ENCODE results near the gene EPHA1.
"Not testable (repeated sequence)": the region's sequence is repeated elsewhere in the genome, so short reads cannot be mapped to it uniquely, and the experiment has no call there.

EPHA1 gene

DNA sequence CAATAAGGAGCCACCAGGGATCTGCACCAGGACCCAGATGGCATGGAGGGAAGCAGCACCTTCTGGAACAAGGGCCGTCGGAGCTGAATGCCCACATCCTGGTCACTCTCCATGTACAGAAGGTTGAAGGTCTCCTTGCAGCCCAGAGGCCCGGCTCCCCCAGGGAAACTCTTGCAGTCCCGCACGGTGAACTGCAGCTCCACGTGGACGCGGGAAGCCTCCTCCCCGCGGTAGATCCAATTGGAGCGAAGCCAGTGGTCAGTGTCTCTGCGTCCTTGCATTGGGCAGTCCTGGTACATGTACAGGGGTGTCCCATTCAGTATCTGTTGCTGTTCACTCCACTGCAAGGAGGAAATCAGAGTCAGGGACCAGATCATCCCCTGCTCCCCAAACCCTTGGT is 7.4 kb downstream of the EPHA1 start:
- DNase-seq: no peak

DNA sequence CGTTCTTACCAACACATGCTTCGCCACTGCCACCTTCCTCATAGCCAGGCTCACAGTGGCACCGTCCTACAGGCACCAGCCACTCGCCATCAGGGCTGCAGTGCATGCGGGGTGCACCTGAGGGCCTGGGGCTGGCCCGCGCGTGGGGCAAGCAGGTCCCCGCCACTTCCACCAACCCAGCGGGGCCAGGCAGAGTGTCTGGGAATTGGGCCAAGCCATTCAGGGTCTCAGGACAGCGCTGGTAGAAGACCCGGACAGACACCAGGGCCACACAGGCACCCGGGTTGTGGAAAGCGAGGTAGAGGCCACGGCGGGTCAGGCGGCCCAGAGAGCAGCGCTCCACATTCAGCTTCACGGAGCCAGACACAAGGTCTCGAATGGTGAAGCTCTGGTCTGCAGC is 9.0 kb downstream of the EPHA1 start:
- no peak for DNase-seq

GRCh38 chr7:143399151-143399550 is 9.5 kb downstream of the EPHA1 start:
- no peak for DNase-seq

DNA sequence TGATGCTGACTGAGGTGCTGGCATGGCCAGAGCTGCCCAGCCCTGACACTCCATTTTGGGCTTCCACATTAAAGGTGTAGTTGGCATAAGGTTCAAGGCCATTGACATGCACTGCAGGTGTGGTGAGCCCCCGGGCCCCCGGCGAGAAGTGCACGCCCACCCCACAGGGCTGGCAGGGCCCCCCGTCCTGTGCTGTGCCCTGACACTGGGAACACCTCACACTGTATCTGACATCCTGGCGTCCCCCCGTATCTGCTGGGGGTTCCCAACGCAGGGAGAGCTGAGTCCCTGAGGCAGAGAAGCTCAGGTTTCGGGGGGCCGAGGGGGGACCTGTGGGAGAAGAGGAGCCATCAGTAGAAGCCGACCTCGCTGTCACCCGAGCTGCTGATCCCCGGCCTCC is 10.0 kb downstream of the EPHA1 start:
- no peak for DNase-seq

- DNase-seq: no peak
Measured at GRCh38 chr7:143397710-143398530, 10.7 kb downstream of the EPHA1 start.

DNA sequence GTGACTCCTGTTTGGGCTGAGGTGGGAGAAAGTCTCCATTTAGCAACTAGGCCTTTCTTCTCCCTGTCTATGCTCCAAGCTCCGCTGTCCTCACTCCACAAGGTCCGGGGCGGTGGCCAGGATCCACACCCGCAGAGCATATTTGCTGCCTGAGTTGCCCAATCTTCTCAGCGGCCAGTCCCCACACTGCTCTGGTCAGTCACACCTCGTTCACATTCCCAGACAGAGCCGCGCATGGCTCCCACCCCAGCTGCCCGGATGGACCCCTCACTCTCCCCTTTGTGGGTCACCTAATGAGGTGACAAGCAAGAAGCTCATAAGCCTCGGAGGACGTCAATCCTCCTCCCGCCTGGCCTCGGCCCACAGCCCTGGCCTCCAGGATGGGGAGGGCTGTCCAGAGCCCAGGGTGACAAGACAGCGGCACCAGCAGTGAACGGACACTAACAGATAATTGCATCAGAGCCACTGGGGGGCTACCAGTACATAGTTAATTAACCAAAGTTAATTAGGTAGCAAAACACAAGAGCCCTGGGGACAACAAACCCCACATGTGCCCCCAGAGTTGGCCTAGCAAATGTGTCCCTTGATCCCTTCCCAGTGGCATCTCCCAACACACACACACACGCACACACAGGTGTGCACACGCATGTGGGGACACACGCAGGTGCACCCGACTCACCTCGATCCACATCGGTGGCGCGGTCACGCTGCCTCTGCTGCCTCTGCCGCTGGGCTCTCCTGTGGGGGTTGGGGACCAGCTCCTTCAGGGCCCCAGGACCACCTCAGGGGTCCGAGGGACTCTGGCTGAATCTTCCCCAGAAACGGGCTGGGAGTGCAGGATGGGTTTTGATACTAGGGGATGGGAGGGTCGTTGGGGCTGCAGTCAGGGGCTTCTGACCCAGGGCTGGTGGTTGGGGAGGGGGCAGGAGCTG is 11.8 kb downstream of the EPHA1 start:
- DNase-seq: no peak

- no peak for DNase-seq
Measured at GRCh38 chr7:143396182-143396581, 12.5 kb downstream of the EPHA1 start.

DNA sequence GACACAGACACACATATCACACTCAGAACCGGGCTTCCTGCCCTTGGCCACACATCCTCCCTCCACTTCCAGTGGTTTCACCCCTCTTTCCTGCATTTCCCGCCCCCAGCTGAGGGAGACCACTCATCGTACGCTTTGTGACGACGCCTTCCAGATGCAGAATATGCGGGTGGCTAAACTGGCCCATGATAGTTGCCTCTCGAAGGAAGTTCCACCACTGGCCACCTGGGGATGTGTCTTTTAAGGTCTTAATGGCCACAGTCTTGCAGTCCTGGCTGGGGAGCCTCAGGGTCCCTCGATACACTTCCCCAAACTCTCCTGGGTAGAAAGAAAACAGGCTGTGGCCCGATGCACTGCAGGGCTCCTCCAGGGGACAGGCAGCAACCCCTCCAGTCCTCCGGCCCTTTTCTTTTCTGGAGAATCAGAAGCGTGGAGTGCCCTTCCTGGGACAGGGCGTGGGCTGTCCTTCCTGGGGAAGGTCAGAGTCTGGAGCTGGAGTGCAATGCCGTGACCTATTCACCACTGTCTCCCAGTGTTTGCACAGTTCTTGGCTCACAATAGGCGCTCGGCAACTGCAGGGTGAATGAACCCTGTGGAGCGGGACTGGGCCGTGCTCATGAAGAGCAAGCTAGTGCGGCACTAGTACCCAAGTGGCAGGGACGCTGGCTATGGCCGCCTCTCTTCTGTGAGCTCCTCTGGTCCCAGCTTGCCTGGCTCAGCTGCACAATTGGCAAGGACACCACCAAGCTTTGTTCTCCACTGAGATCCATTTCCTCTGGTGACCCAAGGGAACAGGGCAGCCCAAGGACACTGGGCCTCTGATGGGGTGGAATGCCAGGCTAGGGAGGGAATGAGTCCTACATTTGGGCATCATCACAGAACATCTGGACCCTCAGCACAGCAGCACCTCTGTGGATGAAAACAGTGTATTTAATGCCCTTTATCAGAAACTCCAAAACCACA is 13.2 kb downstream of the EPHA1 start:
- no peak for DNase-seq

DNA sequence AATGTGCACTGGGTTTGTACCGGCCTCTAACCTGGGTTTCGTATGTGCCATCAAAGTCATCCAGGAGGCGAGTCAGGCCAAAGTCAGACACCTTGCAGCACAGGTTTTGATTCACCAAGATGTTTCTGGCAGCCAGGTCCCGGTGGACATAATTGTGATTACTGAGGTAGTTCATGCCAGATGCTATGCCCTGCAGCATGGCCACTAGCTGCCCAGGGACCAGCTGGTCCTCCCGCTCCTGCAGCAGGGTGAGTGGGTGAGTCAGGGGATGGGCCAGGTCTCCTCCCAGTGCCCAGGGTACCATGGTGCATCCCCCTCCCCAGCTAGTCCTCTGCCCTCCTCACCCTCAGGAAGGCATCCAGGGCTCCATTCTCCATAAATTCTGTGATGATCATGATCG is 13.9 kb downstream of the EPHA1 start:
- DNase-seq: no peak

DNA sequence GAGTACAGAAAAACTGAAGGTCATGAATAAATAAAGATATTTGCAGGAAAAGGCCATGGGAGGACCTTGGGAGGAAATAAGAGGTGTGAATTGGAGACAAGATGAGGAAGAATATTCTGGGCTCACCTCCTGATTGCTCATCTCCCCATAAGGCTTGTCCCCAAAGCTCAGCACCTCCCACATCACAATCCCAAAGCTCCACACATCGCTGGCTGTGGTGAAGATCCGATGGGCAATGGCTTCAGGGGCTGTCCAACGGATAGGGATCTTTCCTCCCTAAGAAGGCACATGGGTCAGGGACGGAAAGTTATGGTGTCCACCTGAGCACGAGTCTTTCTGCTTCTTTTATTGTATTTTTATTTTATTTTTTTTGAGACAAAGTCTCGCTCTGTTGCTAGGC is 14.6 kb downstream of the EPHA1 start:
- no peak for DNase-seq

DNA sequence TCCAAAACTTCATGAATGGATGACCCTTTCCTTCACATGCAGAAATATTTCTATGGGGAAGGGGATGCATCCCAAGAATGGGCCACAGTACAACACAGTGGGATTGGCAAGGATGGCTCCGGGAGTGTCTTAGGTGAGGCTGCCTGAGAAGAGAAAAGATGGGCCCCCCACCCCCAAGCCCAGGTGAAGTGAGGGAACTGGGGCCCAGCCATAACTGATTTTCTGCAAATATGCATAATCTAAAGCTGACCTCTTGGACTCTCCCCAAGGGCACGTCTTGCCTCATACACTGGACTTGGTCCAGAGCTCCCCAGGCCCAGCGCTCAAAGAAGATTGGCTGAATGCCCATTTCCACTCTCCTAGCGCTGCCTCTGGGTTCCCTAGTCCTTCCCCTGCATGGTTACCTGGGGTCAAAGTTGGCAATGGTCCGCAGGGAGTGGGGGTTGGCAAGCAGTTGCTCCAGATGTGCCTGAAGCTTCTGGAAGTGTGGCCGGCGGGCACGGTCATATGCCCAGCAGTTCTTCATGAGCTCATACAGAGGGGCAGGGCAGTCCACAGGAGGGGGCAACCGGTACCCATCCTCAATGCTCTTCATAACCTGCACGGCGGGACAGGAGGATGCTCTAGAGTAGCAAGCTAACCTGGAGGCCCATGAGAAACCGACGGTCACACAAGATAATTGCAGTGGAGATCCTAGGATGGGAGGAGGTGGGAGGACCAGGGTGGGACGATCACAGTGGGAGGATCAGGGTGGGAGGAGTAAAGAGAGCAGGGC is 15.2 kb downstream of the EPHA1 start:
- DNase-seq: no peak

- no peak for DNase-seq
Measured at GRCh38 chr7:143392875-143393266, 15.8 kb downstream of the EPHA1 start.

- not testable (repeated sequence) for DNase-seq
Measured at GRCh38 chr7:143392427-143392826, 16.2 kb downstream of the EPHA1 start.

- DNase-seq: no peak
Measured at GRCh38 chr7:143391462-143392404, 16.9 kb downstream of the EPHA1 start.

GRCh38 chr7:143390773-143391317 is 17.8 kb downstream of the EPHA1 start:
- DNase-seq: no peak

- no peak for DNase-seq
Measured at GRCh38 chr7:143390104-143390772, 18.4 kb downstream of the EPHA1 start.

DNA sequence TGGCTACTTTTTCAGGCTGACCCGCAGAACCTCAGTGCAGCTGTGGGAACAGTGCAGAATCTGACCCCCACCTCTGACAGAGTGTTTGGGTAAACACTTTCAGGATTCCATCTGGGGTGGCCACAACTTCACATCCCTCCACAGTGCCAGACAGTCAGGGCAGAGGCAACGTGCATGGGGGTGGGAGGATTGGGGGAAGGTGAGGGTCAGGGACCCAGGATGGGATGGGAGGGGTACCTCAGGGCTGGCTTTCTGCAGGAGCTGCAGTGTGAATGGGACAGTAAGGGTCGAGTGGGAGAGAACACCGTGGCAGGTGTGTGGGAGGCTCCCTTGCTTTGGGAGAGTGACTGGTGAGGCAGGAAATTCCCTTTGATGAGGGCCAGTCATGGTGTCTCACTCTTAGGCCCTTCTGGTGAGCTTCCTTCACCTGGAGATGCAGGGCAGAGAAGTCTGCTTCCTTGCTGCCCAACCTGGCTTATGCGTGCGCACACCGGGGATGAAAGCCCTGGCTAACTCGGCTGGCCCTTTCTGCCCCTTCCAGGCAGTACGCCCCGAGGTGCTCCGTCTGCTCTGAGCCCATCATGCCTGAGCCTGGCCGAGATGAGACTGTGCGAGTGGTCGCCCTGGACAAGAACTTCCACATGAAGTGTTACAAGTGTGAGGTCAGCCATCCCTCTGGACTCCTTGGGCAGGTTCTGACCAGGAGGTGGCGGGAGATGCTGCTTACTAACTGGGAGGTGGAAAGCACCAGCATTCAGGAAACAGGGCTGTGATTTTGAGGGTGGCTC is 19.1 kb downstream of the EPHA1 start:
- DNase-seq: no peak

DNA sequence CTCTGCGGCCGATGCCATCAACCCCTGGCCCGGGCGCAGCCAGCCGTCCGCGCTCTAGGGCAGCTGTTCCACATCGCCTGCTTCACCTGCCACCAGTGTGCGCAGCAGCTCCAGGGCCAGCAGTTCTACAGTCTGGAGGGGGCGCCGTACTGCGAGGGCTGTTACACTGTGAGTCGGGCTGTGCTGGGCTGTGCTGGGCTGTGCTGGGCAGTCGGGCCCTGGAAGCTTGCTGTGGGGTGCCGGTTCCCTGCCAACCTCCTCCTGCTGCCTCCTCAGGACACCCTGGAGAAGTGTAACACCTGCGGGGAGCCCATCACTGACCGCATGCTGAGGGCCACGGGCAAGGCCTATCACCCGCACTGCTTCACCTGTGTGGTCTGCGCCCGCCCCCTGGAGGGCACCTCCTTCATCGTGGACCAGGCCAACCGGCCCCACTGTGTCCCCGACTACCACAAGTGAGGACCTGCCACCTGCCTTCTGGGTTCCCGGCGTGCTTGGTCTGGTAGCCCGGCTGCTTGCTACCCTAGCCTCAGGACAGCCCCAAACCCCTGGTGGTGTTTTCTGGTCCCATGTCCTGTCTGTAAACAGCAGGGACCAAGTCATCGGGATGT is 20.1 kb downstream of the EPHA1 start:
- DNase-seq: no peak

- no peak for DNase-seq
Measured at GRCh38 chr7:143388051-143388450, 20.6 kb downstream of the EPHA1 start.
